Inferior parietal cortex (tissue), 1 donor: ENCODE measurements around the gene ADARB2.
"Not testable (repeated sequence)": the region's sequence is repeated elsewhere in the genome, so short reads cannot be mapped to it uniquely, and the experiment has no call there.

Experiments used
- DNase-seq: peaks from one replicate; pipeline ENCODE4 v3.0.0-alpha.2; 2016; ENCODE audit errors: extremely low spot score

The ADARB2 gene

GRCh38 chr10:1549591-1550290 lies 187.6 kb downstream of the ADARB2 start:
- DNase-seq, result no peak

GRCh38 chr10:1548596-1548995 lies 188.7 kb downstream of the ADARB2 start:
- no peak for DNase-seq

GRCh38 chr10:1548146-1548545 lies 189.2 kb downstream of the ADARB2 start:
- no peak for DNase-seq

- DNase-seq, result no peak
Measured at GRCh38 chr10:1546431-1547110, 190.8 kb downstream of the ADARB2 start.

GRCh38 chr10:1545524-1545923 lies 191.8 kb downstream of the ADARB2 start:
- no peak for DNase-seq

GRCh38 chr10:1544929-1545328 lies 192.4 kb downstream of the ADARB2 start:
- no peak for DNase-seq

- DNase-seq, result no peak
Measured at GRCh38 chr10:1544209-1544673, 193.1 kb downstream of the ADARB2 start.

- no peak for DNase-seq
Measured at GRCh38 chr10:1543596-1543995, 193.7 kb downstream of the ADARB2 start.

GRCh38 chr10:1542941-1543340 lies 194.4 kb downstream of the ADARB2 start:
- no peak for DNase-seq

GRCh38 chr10:1540144-1540543 lies 197.2 kb downstream of the ADARB2 start:
- no peak for DNase-seq

GRCh38 chr10:1539216-1539615 lies 198.1 kb downstream of the ADARB2 start:
- no peak for DNase-seq

GRCh38 chr10:1538531-1539061 lies 198.7 kb downstream of the ADARB2 start:
- DNase-seq, result no peak

GRCh38 chr10:1538121-1538520 lies 199.2 kb downstream of the ADARB2 start:
- DNase-seq, result no peak

GRCh38 chr10:1537449-1537848 lies 199.9 kb downstream of the ADARB2 start:
- DNase-seq, result not testable (repeated sequence)

- no peak for DNase-seq
Measured at GRCh38 chr10:1536341-1536740, 201.0 kb downstream of the ADARB2 start.

- no peak for DNase-seq
Measured at GRCh38 chr10:1535301-1535965, 201.9 kb downstream of the ADARB2 start.

- no peak for DNase-seq
Measured at GRCh38 chr10:1534820-1535219, 202.5 kb downstream of the ADARB2 start.

- DNase-seq, result no peak
Measured at GRCh38 chr10:1532636-1533035, 204.7 kb downstream of the ADARB2 start.

- no peak for DNase-seq
Measured at GRCh38 chr10:1531883-1532597, 205.3 kb downstream of the ADARB2 start.

GRCh38 chr10:1530871-1531517 lies 206.3 kb downstream of the ADARB2 start:
- no peak for DNase-seq

- DNase-seq, result no peak
Measured at GRCh38 chr10:1529806-1530413, 207.4 kb downstream of the ADARB2 start.
